CD4-positive, alpha-beta T cell treated with Interleukin-12 subunit alpha and Interleukin-12 subunit beta, for 1 hour (primary cell): Measurements from ENCODE around the gene PIK3CA.
A peak's percentile ranks its signal among the peaks of the same experiment; 100 is the strongest.
"Not testable (repeated sequence)": the region's sequence is repeated elsewhere in the genome, so short reads cannot be mapped to it uniquely, and the experiment has no call there.

Experiments
- DNase-seq: peaks from one replicate; pipeline ENCODE4 v3.0.0-alpha.2; 2020

Gene PIK3CA

DNA sequence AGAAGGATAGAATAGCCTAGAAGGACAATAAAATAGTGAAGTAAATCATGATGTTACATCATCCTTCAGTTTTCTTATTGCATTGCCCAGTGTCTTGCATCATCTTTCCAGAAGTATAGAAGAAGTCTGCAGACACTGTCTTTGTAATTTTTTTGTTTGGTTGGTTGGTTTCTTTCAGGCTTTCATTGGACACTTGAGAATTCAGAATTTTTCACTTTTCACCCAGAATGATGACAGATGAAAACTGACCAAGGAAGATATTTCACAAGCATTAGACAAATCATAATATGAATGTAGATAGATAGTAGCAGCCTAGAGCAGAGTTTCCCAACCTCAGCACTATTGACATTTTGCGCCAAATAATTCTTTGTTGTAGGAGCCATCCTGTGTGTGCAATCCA lies 67.4 kb downstream of the PIK3CA start:
- not testable (repeated sequence) for DNase-seq

- DNase-seq = not testable (repeated sequence)
These were observed 70.1 kb downstream of the PIK3CA start for GRCh38 chr3:179218213-179218612.

GRCh38 chr3:179223548-179223947 lies 75.4 kb downstream of the PIK3CA start:
- no peak for DNase-seq

DNA sequence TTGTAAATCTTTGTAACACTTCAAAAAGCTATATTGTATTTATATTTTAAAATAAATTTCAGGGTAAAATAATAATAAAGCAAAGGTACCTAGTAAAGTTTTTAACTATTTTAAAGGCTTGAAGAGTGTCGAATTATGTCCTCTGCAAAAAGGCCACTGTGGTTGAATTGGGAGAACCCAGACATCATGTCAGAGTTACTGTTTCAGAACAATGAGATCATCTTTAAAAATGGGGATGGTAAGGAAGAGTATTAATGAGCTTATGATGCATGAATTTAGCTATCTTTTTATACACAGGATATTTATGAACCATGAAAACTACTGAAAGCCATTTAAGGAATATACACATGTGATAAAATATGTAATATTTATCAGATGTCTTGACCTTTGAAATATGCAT lies 76.4 kb downstream of the PIK3CA start:
- DNase-seq = no peak

DNA sequence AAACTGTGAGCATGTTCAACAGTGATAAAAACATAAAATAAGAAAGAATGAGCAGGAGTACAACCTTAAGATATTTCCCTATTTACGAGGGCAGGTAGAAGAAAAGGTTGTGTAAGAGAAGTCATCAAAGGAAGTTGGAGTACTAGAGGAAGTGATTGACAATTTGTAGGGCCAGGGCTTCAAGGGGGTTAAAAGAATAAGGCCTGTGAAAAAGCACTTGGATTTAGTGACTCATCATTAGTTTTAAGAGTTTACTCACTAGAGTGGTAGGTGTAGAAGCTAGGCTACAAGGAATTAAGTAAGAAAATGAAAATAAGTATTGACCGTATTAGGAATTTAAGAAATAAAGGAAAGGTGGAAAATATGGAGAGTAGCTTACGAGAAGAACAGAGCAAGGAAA lies 79.2 kb downstream of the PIK3CA start:
- DNase-seq = no peak

DNA sequence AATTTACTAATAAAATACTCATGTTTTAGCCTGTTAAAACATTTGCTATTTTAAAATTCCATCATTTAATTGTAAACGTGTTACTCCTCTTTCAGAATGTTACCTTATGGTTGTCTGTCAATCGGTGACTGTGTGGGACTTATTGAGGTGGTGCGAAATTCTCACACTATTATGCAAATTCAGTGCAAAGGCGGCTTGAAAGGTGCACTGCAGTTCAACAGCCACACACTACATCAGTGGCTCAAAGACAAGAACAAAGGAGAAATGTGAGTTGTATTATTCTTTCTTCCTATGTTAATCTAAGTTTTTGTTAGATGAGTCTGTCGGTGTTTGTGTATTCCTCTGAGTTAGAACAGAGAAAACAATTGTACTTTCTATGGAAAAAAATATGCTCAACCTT lies 81.0 kb downstream of the PIK3CA start:
- no peak for DNase-seq

- DNase-seq = no peak
These were observed 84.9 kb downstream of the PIK3CA start for GRCh38 chr3:179233043-179233442.

- no peak for DNase-seq
These were observed 86.0 kb downstream of the PIK3CA start for GRCh38 chr3:179234199-179234598.

DNA sequence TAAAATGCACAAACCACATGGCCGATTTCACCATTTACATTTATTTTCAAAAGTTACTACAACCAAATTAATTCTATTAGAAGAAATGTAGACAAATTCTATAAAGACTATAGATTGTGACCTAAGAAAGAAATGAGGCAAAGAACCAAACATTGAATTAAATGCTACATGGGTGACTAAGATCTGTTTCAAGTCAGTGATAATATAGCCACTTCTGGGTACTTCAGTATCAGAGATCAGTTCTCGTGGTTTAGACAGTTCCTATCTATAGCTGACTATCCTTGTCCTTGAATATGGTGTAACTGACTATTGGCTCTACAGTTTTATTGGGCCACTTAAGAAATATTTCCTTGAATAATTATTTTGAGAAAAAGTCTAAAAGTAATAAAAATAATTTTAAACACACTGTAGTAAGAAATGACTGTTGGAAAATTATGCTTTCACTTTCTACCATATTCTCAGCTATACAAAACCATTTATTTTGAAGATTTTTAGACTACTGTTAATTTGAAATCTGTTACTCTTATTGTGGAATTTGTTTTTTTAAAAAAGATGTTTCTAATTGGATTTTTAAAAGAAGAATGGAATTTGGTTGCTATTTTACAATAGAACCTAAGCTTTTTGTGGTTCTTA lies 88.6 kb downstream of the PIK3CA start:
- no peak for DNase-seq

DNA sequence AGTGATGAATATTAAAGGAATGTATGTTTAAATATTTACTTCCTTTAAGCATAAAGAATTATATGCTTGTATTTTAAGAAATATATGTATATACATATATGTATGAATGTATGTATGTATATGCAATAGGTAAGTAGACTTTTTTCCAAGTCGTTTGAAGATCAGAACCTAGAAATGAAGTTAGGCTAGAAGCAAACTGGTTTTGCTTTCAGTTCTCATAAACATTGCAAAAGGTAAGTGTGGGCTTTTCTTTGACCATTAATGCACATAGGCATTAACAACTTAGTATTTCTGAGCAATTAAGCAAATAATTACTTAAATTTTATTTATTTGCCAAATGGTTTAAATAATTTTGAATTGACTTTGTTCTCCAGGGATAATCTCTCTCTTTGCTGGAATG lies 92.1 kb downstream of the PIK3CA start:
- not testable (repeated sequence) for DNase-seq

- DNase-seq = not testable (repeated sequence)
These were observed 94.7 kb downstream of the PIK3CA start for GRCh38 chr3:179242859-179243258.

- no peak for DNase-seq
These were observed 96.7 kb downstream of the PIK3CA start for GRCh38 chr3:179244878-179245277.

DNA sequence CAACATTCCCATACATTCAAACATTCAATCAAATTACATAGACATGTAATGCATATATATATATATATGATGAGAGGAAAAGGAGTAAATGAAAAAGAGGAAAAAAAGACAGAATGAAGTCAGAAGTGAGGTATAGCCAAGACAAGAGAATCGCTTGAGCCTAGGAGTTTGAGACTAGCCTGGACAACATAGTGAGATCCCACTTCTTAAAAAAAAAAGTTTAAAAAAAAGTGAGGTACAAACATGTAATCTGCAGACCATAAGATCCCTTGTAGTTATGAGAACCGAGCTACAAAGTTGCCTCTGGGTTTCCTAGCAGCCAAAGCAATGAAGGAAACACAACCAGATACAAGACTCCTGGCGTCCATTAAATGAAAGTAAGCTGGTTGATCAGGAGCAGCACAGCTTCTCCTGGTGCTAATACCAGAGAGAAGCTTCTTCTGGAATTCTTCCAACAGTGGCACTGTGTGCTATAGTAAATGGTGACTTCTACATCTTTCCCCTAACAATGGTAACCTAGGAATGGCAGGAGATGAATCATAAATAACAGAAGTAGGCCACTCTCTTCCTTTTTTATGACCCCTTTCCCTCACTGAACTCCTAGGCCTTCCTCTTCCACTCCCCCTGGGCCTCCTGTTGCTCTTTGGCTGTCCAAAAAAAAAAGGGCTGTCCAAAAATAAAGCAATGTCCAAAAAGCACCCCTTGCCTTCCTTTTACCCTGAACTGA lies 99.3 kb downstream of the PIK3CA start:
- DNase-seq = no peak

GRCh38 chr3:179250803-179251476 lies 102.8 kb downstream of the PIK3CA start, which contains the start of gene KCNMB3:
TSS of gene KCNMB3 (minus strand) at chr3:179251114. CDS start at chr3:179250990, 124 bp downstream.
- DNase-seq = no peak

- DNase-seq = no peak
These were observed 108.7 kb downstream of the PIK3CA start for GRCh38 chr3:179256813-179257212.

- DNase-seq = not testable (repeated sequence)
These were observed 109.6 kb downstream of the PIK3CA start for GRCh38 chr3:179257742-179258141.

- no peak for DNase-seq
These were observed 110.7 kb downstream of the PIK3CA start for GRCh38 chr3:179258820-179259219.

DNA sequence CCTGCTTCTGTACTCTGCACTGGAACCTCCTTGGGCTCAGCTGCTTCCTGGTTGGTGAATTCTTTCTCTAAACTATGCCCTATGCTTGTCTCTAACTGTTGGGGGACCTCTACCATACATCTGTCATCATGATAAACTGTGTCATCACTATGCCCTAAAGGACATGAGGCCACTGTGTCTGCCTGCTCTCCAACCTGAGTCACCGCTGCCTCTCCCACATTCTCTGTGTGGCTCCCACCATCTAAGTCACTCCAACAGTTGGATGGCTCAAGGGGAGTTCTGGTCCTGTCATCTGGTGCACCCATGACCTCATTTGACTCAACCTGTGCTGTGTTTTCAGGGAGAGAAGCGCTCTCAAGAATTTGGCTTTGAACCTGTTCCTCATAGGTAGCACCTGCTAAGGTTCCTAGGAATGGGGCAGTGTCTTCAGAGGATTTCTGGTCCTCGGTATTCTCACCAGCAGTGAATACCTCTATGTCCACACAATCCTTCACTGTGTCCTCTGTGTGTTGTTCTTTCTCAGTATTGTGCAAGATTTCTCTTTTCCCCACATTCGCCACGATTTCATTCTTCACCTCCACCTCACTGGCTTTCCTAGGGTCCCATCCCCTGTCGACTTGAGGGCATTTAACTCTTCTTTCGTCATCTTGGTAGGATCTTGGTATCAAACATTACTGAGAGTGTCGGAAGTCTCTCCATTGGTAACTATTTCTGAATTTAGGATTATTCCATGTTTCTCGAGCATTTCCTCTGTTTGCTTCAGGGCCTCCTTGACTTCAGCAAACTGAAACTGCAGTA lies 112.0 kb downstream of the PIK3CA start:
- not testable (repeated sequence) for DNase-seq

- peak; percentile 75 for DNase-seq
These were observed 113.0 kb downstream of the PIK3CA start for GRCh38 chr3:179260949-179261765.

DNA sequence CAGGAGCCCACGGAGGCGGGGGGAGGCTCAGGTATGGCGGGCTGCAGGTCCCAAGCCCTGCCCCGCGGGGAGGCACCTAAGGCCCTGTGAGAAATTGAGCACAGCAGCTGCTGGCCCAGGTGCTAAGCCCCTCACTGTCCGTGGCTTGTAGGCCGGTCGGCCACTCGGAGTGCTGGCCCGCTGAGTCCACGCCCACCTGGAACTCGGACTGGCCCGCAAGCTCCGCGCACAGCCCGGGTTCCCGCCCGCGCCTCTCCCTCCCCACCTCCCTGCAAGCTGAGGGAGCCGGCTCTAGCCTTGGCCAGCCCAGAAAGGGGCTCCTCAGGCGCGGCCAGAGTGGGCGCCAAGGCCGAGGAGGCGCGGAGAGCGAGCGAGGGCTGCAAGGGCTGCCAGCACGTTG lies 115.0 kb downstream of the PIK3CA start:
- DNase-seq = no peak

- DNase-seq = no peak
These were observed 116.3 kb downstream of the PIK3CA start for GRCh38 chr3:179264449-179264848.

- DNase-seq = no peak
These were observed 116.9 kb downstream of the PIK3CA start for GRCh38 chr3:179265092-179265491.
